NCI-H345 treated with DMSO at 0.1 percent for 48 hours (cell line): ENCODE data around the gene UCK1.

Source experiments
- DNase-seq: peaks from one replicate; lab custom pipeline; 2025; ENCODE audit not compliant: unreplicated experiment; lab: John Stamatoyannopoulos, UW

The UCK1 gene

DNA sequence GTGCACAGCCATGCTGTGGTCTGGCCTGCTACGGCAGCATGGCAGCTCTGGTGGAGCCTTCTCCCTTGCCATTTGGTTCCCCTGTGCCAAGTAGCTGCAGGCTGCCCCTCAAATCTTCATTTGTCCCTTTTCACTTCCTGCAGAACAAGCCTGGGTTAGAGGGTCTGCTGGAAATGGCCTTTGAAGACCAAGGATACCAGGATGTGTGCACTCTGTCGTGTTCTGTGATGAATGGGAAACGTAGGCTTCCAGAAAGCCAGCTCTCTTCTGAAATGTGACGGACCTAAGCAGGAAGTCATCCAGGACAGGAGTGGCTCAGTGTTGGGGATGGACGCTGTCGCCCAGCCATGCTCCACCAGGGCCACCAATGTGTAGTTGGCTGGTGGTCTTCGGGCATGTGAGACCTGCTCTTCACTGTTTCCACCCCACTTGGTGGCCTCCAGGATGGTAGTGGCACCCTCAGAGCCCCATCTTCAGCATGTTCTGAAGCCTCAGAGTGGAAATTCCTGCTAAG is 31.8 kb downstream of the UCK1 start:
- DNase-seq, result no peak

DNA sequence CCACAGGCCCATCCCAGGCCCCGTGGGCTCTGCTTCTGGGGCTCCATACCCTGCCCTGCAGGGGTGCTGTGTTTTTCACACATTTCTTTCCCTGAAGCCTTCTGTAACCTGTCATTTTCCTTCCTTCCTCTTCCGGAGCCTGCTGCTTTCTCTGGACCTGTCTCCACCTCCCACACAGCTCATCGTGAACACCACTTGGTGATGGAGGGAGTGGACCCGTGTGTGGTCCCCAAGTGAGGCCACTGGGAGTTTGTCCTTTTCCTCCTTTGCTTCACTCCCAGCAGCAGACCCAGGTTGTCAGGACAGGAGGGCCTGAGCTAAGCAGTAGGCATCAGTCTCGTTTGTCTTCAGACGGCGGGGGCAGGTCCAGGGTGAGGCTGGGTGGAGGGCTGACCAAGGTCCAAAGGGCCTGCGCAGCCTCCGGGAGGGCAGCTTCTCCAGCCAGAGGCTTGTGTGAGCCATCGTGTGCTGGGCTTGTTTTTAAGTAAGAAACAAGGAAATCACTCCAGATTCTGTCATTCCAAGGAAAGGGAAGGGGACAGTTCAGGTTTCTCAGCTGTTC is 34.1 kb downstream of the UCK1 start:
- no peak for DNase-seq

DNA sequence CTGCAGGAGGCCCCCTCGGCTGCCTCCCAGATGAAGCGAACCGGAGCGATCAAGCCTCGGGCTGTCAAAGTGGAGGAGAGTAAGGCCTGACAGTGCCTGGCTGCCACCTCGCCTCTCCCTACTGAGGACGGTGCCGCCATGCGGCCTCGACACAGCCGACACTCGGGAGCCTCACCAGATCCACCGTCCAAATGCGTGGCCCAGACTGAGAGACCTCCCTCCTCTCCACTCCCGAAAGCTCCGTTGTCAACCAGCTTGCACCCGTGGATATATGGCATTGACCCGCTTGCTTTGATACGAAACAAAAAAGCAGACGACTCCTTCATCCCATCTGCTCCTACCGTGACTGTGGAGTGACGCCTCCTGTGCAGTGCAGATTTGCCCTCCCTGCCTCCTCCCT is 35.3 kb downstream of the UCK1 start:
- no peak for DNase-seq

DNA sequence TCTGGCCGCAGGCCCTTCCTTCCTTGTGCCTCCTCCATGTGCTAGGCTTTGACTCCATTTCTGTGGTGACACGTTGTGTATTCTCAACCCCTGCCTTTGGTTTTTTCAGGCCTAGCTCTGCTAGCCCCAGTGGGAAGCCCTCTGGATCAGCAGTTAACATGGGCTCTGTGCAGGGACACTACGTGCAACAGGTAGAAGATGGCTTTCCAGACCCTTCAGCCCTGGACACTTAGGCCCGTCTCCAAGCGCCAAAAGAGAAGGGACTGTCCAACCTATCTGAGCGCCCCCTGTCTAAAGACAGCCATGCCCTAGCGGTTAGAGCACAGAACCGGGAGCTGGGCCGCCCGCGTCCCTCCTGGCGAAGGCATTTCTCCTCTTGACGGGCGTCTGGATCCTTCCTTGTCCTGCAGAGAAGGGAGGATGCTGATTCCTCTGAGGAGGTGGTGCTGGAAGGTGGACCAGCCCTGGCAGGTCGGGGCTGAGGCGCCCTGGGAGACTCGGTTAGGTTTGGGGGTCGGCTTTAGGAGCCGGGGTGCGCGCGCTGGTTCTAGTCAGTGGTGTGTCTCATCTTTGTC is 36.7 kb downstream of the UCK1 start:
- no peak for DNase-seq

DNA sequence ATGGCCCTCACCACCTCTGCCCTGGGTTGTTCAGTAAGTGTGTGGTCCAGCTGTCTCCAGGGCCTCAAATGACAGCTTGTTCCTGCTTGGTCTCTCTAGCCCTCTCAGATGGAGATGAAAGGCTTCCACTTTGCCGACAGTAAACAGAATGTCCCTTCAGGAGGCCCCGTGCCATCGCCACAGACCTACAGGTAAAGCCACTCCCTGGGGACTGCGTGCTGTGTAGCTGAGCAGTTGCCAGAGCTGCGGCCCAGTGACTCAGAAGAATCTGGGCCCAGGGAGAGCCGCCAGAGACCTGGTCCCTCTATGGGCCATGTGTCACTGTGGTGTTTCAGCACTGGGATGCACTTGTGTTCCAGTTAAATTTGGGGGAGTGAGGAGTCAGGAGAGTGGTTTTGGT is 39.0 kb downstream of the UCK1 start:
- DNase-seq, result no peak

DNA sequence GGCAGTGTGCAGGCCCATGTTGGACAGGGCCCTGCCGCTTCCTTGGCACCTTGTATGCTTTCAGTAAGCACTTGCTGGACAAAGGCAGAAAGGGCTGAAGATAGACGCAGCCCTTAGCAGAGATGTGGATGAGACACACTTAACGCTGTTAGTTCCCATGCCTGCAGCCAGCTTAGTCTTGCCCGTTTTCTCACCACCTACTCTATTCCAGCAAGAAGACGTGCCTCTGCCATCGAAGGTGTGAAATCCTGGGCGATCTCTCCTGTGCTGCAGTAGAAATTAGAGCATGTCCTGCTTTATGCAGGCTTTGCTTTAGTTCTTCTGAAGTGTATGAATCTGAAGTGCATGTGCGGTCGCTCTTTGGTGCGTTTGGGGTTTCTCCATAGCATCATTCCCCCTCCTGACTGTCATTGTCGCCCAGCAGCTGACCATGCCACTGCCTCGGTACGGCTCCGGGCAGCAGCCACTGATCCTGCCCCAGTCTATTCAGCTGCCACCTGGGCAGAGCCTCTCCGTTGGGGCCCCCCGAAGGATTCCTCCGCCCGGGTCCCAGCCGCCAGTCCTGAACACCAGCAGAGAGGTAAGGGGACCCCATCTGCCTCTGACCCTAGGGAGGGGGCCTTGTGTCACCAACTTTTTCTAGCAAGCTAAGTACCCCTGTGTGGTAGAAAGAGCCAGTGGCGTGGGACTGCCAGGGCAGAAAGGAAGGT is 39.9 kb downstream of the UCK1 start:
- DNase-seq, result no peak

DNA sequence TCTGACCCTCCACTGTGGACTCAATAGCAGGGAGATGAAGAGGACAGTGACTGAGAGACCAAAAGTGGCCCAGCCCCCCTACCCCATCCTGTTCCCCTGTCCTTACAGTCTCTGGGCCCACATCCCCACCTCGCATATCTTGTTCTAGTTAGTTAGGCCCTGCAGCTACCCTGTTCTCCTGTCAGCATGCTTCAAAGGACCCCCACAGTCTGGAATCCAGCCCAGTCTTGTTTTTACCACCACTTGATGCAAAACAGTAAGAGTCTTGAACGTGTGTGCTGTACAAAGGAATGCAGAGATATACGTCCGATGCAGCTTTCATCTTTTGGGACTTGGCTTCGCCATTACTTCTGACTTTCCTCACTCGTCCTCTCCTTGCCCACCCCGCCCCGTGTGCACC is 40.5 kb downstream of the UCK1 start:
- DNase-seq, result no peak

DNA sequence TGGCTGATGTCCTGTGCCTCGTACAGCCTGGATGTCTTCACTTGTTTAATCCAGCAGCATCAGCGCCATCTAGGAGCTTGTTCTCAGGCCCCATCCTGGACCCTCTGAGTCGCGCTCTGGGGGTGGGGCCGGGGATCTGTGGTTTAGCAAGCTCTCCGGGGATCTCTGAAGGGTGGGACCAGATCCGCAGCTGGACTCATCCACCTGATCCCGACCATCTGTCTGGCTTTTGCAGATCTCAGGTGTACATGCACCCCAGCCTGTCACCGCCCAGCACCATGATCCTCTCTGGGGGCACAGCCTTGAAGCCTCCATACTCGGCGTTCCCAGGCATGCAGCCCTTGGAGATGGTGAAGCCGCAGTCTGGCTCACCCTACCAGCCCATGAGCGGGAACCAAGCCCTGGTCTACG is 43.4 kb downstream of the UCK1 start:
- no peak for DNase-seq

DNA sequence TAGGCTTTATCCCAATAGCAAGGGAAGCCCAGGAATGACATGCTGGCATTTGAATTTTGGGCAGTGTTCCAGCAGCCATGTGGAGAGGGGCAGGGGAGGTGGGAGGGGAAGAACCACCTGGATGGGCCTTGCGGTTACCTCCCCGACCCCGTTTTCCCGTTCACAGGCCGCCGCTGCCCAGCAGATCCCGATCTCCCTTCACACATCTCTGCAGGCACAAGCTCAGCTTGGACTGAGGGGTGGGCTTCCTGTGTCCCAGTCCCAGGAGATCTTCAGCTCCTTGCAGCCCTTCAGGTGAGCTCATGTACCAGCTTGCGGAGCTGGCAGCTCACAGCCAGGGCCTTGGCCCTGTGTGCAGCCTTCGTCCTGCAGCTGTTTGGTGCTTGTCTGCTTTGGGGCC is 44.1 kb downstream of the UCK1 start:
- DNase-seq, result no peak

DNA sequence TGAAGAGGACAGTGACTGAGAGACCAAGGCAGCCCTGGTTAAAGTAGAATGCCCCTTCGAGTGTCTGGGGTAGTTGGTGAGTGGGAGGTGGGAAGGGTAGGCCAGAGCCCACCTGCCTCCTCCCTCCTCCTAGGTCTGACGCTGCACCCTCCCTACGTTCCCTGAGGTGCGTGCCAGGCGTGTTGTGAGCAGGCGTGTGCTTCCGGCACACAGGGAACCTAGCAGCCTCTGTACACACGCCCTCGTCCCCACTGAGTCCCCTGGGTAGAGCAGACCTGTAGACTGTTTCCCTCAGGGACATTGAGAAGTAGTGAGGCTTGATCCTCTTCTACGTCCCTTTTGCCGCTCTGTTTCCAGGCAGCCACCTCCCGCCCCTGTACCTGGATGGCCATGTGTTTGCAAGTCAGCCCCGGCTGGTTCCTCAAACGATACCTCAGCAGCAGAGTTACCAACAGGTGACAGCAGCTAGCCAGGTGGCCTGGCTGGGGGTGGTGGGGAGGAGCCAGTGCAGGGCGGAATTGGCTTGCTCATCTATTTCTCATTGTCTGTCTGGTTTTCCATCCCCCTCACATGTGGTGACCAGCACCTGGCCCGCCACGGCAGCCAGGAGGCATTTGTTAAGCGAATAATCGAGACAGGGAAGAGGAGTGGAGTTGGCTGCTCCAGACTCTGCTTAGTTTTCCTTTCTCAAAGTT is 45.2 kb downstream of the UCK1 start:
- DNase-seq, result no peak

DNA sequence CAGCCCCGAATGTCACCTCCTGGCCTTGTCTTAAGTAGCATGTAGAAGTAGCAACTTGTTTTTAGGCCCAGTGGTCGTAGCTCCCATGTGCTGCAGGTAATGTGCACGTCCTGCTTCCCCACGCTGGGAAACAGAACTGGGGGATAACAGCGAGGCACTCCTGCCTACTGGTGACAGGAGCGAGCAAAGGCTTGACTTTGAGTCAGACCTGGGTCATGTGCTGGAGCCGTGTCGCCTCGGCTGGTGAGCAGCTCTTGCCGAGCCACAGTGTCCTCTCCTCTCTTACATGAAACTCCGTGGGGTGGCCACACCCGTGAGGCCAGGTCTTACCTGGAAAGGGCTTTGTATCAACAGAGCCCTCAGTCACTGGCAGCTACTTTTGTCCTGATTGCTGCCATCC is 45.9 kb downstream of the UCK1 start:
- DNase-seq, result no peak

DNA sequence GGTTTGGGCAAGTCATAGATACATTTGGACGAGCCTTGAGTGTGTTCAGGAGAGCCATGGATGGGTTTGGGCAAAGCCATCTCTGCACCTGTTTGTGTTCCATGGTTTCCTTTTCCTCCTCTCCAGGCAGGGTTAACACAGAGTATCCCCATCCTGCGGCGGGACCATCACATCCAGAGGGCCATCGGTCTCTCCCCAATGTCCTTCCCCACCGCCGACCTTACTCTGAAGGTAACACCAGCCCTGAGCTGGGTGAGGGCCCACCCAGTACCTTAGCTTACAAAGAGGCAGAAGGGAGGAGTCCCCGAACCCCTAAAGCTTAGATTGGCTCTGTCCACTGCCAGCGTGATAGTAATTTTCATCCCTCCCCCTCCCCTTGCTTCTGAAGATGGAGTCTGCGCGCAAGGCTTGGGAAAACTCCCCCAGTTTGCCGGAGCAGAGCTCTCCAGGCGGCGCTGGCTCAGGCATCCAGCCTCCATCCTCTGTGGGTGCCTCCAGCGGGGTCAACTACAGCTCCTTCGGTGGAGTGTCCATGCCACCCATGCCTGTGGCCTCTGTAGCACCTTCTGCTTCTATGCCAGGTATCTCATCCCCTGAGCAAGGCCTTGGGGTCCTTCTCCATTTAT is 46.4 kb downstream of the UCK1 start:
- no peak for DNase-seq

DNA sequence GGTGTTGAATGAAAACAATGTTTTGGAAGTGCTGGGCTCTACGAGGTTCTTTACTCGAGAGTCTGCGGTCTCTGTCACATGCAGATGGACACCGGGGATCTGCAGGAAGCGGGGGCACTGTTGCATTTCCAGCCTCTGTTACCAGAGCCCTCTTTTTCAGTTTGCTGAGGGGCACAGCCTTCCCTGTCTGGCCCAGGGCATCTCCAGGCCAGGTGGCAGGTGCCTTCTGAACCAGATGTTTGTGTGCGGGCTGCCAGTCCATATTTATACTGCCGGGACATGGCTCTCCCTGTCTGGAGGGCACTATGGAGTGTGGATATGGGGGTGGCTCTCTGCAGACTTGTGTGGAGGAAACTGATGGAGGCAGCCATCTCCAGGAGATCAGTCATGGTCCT is 47.0 kb downstream of the UCK1 start:
- DNase-seq, result no peak

DNA sequence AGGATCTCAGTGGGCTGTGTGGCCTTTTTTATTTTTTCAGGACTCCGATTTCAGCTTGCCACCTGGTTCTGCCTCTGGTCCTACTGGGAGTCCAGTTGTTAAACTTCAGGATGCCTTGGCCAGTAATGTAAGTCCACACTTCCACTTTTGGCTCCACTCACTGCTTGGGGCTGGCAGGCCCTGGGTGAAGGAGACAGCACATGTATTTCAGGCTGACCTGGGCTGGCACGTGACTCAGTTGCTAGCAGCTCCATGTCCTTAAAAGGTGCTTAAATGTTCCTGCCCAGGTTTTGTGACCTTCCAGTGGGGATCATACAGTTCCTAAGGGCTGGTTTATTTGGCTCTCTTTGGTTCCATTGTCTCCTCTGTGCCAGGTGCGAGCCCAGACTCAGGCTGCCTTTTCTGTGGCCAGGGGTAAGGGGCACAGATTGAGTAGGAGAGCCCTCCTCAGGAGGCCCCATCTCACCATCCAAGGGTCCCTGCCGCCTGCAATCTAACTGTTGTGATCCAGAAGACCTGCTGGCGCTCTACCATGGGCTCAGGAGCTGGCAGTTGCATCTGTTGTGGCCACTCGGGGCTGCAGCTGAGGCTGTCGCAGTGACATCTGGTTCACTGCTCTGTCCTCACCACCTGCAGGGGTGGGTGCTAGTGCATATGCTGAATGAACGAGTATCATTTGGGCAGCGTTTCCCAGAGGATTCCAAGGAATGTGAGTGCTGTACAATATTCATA is 47.6 kb downstream of the UCK1 start:
- DNase-seq, result no peak

DNA sequence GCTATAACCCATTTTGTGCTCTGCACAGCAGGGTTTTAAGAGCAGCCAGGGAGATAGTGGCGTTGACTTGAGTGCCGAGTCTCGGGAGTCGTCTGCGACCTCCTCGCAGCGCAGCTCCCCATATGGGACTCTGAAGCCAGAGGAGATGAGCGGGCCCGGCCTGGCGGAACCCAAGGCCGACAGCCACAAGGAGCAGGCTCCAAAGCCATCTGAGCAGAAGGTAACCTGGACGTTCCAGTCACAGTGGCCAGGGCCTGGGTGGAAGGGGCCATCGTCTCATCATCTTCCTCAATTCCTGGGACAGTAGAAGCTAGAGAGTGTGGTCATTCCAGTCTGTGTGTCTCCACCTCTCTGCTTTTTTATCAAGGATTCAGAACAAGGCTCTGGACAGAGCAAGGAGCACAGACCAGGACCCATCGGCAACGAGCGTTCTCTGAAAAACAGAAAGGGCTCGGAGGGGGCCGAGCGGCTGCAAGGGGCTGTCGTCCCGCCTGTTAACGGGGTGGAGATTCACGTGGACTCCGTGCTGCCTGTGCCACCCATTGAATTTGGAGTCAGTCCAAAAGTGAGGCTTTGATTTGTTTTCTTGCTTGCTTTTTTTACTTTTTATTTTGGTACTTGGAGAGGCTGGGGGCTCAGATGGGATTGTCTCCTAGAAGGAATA is 48.6 kb downstream of the UCK1 start:
- DNase-seq, result no peak

DNA sequence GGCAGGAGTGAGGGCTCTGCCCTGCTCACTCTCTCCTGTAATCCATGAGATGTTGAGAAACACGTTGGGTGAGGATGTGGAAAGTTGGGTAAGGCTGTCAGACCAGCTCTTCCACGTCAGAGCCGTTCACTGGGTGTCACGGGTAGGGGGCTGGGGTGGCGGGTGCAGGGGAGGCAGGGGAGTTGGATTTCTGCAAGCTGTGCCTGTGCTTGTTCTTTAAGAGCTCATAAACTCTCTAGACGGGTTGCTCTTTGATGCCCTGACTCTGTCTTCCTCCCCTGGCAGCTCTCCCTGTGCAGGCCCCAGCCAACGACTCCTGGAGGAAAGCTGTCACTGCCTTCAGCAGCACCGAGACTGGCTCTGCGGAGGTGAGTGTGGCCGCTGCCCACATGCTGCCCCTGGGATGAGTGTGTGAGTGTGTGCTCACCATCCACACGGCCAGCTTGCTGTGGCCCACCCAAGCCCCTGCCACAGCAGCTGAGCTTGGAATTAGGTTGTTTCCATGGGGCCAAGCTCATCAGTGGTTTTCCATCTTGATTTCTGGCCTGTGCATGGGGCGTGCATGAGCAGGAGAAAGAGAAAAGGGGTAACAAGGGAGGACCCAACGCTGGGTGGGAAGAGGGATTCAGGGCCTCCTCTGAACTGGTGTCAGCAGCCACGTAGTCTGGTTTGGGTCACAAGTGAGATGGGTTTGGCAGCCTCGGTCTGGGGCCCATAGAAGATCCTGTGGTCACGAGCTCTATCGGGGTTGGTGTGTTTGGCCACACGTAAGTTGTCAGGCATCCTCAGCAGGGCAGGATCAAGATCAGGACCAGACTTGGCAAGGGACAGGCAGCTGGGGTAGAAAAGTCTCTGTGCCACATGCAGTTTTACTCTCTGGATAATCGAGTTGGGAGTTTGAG is 49.4 kb downstream of the UCK1 start:
- no peak for DNase-seq

DNA sequence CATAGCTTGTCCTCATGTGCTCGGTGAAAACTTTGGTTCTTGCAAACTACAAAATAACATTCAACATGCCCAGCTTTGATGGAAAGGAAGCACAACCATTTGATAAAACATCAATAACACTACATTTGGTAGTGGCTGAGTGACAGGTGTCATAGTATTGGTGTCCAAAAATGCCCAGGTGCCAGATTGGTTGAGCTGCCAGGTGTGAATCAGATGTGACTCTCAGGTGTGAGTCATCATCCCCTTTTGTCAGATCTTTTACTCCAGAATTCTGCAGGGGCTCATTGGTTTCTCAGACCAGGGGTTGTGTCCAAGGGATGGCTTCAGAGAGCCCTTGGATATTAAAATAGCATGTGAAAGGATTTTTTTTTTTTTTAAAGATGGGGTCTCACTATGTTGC is 50.8 kb downstream of the UCK1 start:
- no peak for DNase-seq

DNA sequence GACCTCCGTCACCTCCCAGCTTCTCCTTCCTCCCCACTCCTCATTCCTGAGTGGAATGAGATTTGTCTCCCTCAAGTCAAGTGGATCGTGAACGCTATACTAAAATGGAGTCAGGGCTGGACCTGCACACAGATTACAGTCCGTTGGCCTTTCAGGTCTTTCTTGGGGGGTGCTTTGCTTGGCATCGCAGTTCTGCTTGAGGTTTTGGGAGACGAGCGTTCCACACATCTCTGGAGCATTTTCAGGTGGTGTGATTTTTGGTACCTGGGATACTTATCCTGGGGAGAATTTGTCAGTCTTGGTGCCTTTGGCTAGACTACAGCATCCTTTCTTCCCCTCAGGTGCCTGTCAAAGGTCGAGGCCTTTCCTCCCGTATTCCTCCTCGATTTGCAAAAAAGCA is 52.2 kb downstream of the UCK1 start:
- DNase-seq, result no peak

DNA sequence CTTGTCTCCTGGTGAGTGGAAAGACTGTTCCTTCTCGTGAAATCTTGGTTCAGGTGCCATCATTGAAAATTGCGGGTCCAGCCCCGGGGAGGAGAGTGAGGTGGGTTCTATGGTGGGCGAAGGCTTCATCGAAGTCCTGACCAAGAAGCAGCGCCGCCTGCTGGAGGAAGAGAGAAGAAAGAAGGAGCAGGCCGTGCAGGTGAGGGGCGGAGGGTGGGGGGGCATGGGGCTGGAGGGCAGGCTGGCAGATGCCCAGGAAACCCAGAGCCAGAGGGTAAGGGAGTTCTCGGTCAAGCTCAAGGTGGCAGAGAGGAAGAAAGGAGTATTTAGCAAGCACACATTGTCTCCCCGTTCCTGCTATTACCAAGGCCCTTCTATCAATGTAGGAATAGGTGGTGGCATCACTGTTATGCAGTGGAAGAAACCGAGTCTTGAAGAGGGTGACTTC is 52.6 kb downstream of the UCK1 start:
- DNase-seq, result peak; percentile 14
